HG02840 (cell line): ENCODE measurements around the gene XPOT.
"Not testable (repeated sequence)": the region's sequence is repeated elsewhere in the genome, so short reads cannot be mapped to it uniquely, and the experiment has no call there.

Experiments used
- ATAC-seq: cut with Tn5 transposase; IDR thresholded peaks from one replicate; pipeline ENCODE4 v1.9.1; 2021; ENCODE audit warnings: mild to moderate bottlenecking, moderate library complexity, moderate number of reproducible peaks; ENCODE audit not compliant: unreplicated experiment, low FRiP score

The XPOT gene

GRCh38 chr12:64403707-64404469, at the start of gene XPOT:
XPOT (plus strand) TSS chr12:64404392; CDS start chr12:64410036, 5,644 bp downstream.
- peak; percentile 94 for ATAC-seq

GRCh38 chr12:64356209-64356608, 48.0 kb upstream of the XPOT start:
- not testable (repeated sequence) for ATAC-seq

GRCh38 chr12:64361173-64361572, 43.0 kb upstream of the XPOT start:
- ATAC-seq: not testable (repeated sequence)

GRCh38 chr12:64362721-64363305, 41.4 kb upstream of the XPOT start:
- ATAC-seq: no peak

GRCh38 chr12:64383675-64384074, 20.5 kb upstream of the XPOT start:
- ATAC-seq: no peak

- ATAC-seq: no peak
Observed at GRCh38 chr12:64385019-64385418, 19.2 kb upstream of the XPOT start.

- no peak for ATAC-seq
Observed at GRCh38 chr12:64385468-64385867, 18.7 kb upstream of the XPOT start.

GRCh38 chr12:64387197-64387816, 16.9 kb upstream of the XPOT start:
- ATAC-seq: no peak

- ATAC-seq: no peak
Observed at GRCh38 chr12:64389154-64389553, 15.0 kb upstream of the XPOT start.

- ATAC-seq: no peak
Observed at GRCh38 chr12:64390275-64390851, 13.8 kb upstream of the XPOT start, which contains the start of gene C12orf56. C12orf56 (minus strand) TSS chr12:64390758; CDS start chr12:64390565, 193 bp downstream.

- ATAC-seq: no peak
Observed at GRCh38 chr12:64392221-64392620, 12.0 kb upstream of the XPOT start.

GRCh38 chr12:64395739-64396138, 8.5 kb upstream of the XPOT start:
- ATAC-seq: no peak

GRCh38 chr12:64400041-64400440, 4.2 kb upstream of the XPOT start:
- no peak for ATAC-seq

GRCh38 chr12:64402181-64402580, 2.0 kb upstream of the XPOT start:
- ATAC-seq: no peak

GRCh38 chr12:64404470-64405256, 471 bp downstream of the XPOT start:
- peak; percentile 39 for ATAC-seq

- ATAC-seq: no peak
Observed at GRCh38 chr12:64407342-64408223, 3.4 kb downstream of the XPOT start.

GRCh38 chr12:64411427-64411826, 7.2 kb downstream of the XPOT start:
- no peak for ATAC-seq

GRCh38 chr12:64412459-64412858, 8.3 kb downstream of the XPOT start:
- ATAC-seq: no peak

GRCh38 chr12:64413884-64414283, 9.7 kb downstream of the XPOT start:
- no peak for ATAC-seq
